WI38 (cell line): Measurements from ENCODE around the gene PKHD1.

ENCODE experiments used
- H3K4me3 ChIP-seq: 2 replicates; pipeline ENCODE4 v1.5.1; 2011; ENCODE audit warnings: low read depth, mild to moderate bottlenecking, control low read depth, low read length
- CTCF ChIP-seq: IDR thresholded peaks from 2 replicates; pipeline ENCODE4 v1.5.1; 2012; ENCODE audit warnings: low read depth, mild to moderate bottlenecking, control low read depth, low read length

Gene PKHD1

GRCh38 chr6:51805517-51805916 is 281.9 kb downstream of the PKHD1 start:
- TF ChIP-seq CTCF = no peak
- H3K4me3 ChIP-seq = no peak overlapping the region

GRCh38 chr6:51800603-51801002 is 286.8 kb downstream of the PKHD1 start:
- no peak overlapping the region for H3K4me3 ChIP-seq
- no peak for TF ChIP-seq CTCF

GRCh38 chr6:51793393-51793792 is 294.0 kb downstream of the PKHD1 start:
- no peak for TF ChIP-seq CTCF
- H3K4me3 ChIP-seq = no peak overlapping the region

- TF ChIP-seq CTCF = no peak
- H3K4me3 ChIP-seq = no peak overlapping the region
These were observed 295.0 kb downstream of the PKHD1 start for GRCh38 chr6:51792273-51793030.

GRCh38 chr6:51790946-51791345 is 296.5 kb downstream of the PKHD1 start:
- TF ChIP-seq CTCF = no peak
- no peak overlapping the region for H3K4me3 ChIP-seq

GRCh38 chr6:51788121-51788520 is 299.3 kb downstream of the PKHD1 start:
- no peak overlapping the region for H3K4me3 ChIP-seq
- no peak for TF ChIP-seq CTCF

GRCh38 chr6:51778666-51779065 is 308.7 kb downstream of the PKHD1 start:
- TF ChIP-seq CTCF = no peak
- no peak overlapping the region for H3K4me3 ChIP-seq
